Measurements from ENCODE around the gene P3R3URF. TPM values are rescaled to one million over a fixed set of nuclear protein-coding genes. Genes with fewer than 3 reads are reported as not detected.

Gene P3R3URF
- total RNA-seq, 1 donor from 2014 or later: not detected

DNA sequence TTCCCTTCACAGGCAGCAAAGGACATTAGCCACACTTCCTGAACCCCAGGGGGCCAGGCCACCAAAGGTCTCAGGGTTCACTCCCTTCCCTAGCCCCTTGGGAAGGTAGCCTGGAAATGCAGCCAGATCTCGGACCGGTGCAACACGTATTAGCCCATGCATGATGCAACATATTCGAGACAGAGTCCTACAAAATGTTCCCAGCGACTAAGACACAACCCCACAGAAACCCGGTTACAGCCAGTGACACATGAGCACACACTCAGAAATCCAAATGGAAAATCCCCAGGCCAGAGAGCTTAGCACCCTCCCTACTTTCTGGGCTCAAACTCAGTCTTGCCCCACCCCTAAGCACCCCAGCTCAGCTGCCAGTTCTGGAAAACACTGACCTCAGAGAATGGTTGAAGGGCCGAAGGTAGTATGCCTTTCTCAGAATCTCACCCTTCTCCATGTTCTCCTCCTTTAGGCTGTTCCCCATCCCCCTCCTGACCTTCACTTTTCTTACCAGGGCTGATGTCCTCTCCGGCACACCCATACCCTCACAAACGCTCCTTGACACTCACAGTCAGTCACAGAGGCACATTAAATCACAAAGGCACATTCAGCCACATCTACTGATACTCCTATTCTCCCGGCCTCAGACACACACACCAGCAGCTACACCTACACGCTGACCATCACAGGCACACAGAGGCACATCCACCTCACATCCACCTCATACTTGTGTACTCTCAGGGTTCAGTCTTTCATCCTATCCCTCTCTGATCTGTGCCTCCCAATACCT is 1.6 kb downstream of the P3R3URF start, which contains the start of gene TSPAN1:
TSPAN1 (plus strand) TSS at position 640 of the 784 bp plus-strand sequence. CDS start 6,021 bp downstream, outside the sequence.
- Mint-ChIP-seq H3K9me3 (no peaks in the 10 kb centered on the region), H3K27ac (no peak within 1 kb of the TSS), H3K4me3 (no peak within 1 kb of the TSS), H3K4me1 (ENCODE audit: unreplicated experiment) (peaks cover 4% of the 10 kb centered on the region), H3K27me3 (peaks cover 9% of the 10 kb centered on the region), H3K36me3 (no peaks in the 10 kb centered on the region)
- TF ChIP-seq CTCF (conservative IDR thresholded peaks at IDR 0.05): no peak
- no peak for DNase-seq (ENCODE audit: extremely low spot score, unreplicated experiment)

GRCh38 chr1:46173361-46173856 is 2.9 kb downstream of the P3R3URF start:
- no peak overlapping the region for H3K27ac Mint-ChIP-seq
- no peaks in the 10 kb centered on the region for H3K36me3 Mint-ChIP-seq
- no peak for TF ChIP-seq CTCF (conservative IDR thresholded peaks at IDR 0.05)
- H3K4me1 Mint-ChIP-seq (ENCODE audit: unreplicated experiment): peaks cover 4% of the 10 kb centered on the region
- H3K4me3 Mint-ChIP-seq: no peak overlapping the region
- no peaks in the 10 kb centered on the region for H3K9me3 Mint-ChIP-seq
- peaks cover 18% of the 10 kb centered on the region for H3K27me3 Mint-ChIP-seq
- no peak for DNase-seq (ENCODE audit: extremely low spot score, unreplicated experiment)

DNA sequence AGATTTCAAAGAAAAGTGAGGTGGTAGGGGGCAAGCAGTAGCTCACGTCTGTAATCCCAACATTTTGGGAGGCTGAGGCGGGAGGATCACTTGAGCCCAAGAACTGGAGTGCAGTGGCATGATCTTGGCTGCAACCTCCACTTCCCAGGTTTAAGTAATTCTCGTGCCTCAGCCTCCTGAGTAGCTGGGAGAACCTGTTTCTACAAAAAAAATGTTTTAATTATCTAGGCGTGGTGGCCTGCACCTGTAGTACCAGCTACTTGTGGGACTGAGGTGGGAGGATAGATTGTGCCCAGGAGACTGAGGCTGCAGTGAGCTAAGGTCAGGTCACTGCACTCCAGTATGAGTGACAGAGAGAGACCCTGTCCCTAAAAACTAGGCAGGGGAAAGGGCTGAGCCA is 4.0 kb downstream of the P3R3URF start:
- Mint-ChIP-seq H3K9me3 (no peaks in the 10 kb centered on the region), H3K27me3 (peaks cover 27% of the 10 kb centered on the region), H3K27ac (peak overlapping the region; percentile 60), H3K4me3 (no peak overlapping the region), H3K4me1 (ENCODE audit: unreplicated experiment) (peaks cover 4% of the 10 kb centered on the region), H3K36me3 (no peaks in the 10 kb centered on the region)
- DNase-seq (ENCODE audit: extremely low spot score, unreplicated experiment): no peak
- no peak for TF ChIP-seq CTCF (conservative IDR thresholded peaks at IDR 0.05)

- H3K9me3 Mint-ChIP-seq: no peaks in the 10 kb centered on the region
- H3K27me3 Mint-ChIP-seq: peaks cover 31% of the 10 kb centered on the region
- H3K4me1 Mint-ChIP-seq (ENCODE audit: unreplicated experiment): peaks cover 4% of the 10 kb centered on the region
- H3K4me3 Mint-ChIP-seq: no peak overlapping the region
- no peaks in the 10 kb centered on the region for H3K36me3 Mint-ChIP-seq
- peak overlapping the region; percentile 60 for H3K27ac Mint-ChIP-seq
- no peak for DNase-seq (ENCODE audit: extremely low spot score, unreplicated experiment)
- TF ChIP-seq CTCF (conservative IDR thresholded peaks at IDR 0.05): no peak
Observed at GRCh38 chr1:46171871-46172270, 4.4 kb downstream of the P3R3URF start.

DNA sequence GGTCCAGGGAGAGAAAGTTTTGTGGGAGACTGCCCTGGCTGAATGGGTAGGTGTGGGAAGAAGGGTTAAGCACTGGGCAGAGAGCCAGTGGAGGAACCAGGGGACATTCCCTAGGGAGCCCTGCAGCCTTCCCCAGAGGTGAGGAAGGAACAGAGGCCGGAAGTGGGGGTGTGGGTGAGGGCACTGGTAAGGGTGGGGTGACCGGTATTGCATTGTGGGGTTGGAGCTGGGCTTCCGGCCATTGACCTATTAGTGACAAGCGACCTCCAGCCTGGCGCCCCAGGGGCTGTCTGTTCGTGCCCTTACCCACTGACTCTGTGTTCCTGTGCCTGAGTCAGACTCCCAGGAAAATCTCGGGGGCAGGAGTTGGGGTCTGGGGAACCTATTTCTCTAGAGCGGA is 4.9 kb downstream of the P3R3URF start:
- no peak for DNase-seq (ENCODE audit: extremely low spot score, unreplicated experiment)
- no peak for TF ChIP-seq CTCF (conservative IDR thresholded peaks at IDR 0.05)
- Mint-ChIP-seq H3K27me3 (peaks cover 37% of the 10 kb centered on the region), H3K4me3 (no peak overlapping the region), H3K4me1 (ENCODE audit: unreplicated experiment) (peaks cover 4% of the 10 kb centered on the region), H3K9me3 (no peaks in the 10 kb centered on the region), H3K36me3 (no peaks in the 10 kb centered on the region), H3K27ac (no peak overlapping the region)

All from type B pancreatic cell (in vitro differentiated cells).